ENCODE data around the gene RHBDL1.
A peak's percentile ranks its signal among the peaks of the same experiment; 100 is the strongest.

RHBDL1 gene

DNA sequence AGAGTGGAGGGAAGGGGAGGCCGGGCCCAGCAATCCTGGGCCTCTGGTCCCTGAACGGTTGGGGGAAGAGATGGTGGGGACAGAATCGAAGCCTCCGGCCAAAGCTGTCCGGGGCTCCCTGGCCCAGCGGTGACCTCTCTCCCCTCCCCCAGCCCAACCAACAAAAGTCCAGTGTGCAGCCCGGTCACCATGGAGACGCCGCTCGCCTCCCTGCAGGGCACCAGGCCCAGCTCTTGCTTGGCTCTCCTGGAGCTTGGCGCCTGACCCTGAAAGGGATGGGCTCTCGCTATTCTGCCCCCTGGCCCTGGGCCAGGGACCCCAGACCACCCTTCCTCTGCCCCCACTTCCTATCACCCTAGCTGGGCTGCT lies 40.7 kb downstream of the RHBDL1 start:
- Histone ChIP-seq H3K36me3 (ENCODE audit: control insufficient read depth, insufficient read depth, low read length) (no peaks in the 10 kb centered on the region; the same call in 1 of the 2 replicates), H3K4me3 (ENCODE audit: low read length) (no peak overlapping the region), H3K27me3 (ENCODE audit: control insufficient read depth, insufficient read depth, low read length) (peaks cover 2% of the 10 kb centered on the region; the same call in 1 of the 2 replicates), H3K27ac (ENCODE audit: low read length) (no peak overlapping the region), H3K9me3 (ENCODE audit: control insufficient read depth, insufficient read depth, low read length) (no peaks in the 10 kb centered on the region), H3K4me1 (ENCODE audit: control insufficient read depth, insufficient read depth, low read length) (peaks cover 11% of the 10 kb centered on the region)
- DNase-seq (ENCODE audit: low read depth, low spot score) = no peak
- no CpG with 5 or more reads among the region's 12 CpGs for WGBS (ENCODE audit: insufficient coverage, insufficient read length)

- no peak overlapping the region for H3K27ac ChIP-seq (ENCODE audit: low read length)
- WGBS (ENCODE audit: insufficient coverage, insufficient read length) = no CpG with 5 or more reads among the region's 29 CpGs
- H3K4me1 ChIP-seq (ENCODE audit: control insufficient read depth, insufficient read depth, low read length) = peaks cover 11% of the 10 kb centered on the region
- H3K4me3 ChIP-seq (ENCODE audit: low read length) = no peak overlapping the region
- no peak for DNase-seq (ENCODE audit: low read depth, low spot score)
- H3K9me3 ChIP-seq (ENCODE audit: control insufficient read depth, insufficient read depth, low read length) = no peaks in the 10 kb centered on the region
- H3K36me3 ChIP-seq (ENCODE audit: control insufficient read depth, insufficient read depth, low read length) = no peaks in the 10 kb centered on the region; the same call in 1 of the 2 replicates
- H3K27me3 ChIP-seq (ENCODE audit: control insufficient read depth, insufficient read depth, low read length) = peaks cover 2% of the 10 kb centered on the region; the same call in 1 of the 2 replicates
Observed at GRCh38 chr16:716768-717325, 41.4 kb downstream of the RHBDL1 start.

DNA sequence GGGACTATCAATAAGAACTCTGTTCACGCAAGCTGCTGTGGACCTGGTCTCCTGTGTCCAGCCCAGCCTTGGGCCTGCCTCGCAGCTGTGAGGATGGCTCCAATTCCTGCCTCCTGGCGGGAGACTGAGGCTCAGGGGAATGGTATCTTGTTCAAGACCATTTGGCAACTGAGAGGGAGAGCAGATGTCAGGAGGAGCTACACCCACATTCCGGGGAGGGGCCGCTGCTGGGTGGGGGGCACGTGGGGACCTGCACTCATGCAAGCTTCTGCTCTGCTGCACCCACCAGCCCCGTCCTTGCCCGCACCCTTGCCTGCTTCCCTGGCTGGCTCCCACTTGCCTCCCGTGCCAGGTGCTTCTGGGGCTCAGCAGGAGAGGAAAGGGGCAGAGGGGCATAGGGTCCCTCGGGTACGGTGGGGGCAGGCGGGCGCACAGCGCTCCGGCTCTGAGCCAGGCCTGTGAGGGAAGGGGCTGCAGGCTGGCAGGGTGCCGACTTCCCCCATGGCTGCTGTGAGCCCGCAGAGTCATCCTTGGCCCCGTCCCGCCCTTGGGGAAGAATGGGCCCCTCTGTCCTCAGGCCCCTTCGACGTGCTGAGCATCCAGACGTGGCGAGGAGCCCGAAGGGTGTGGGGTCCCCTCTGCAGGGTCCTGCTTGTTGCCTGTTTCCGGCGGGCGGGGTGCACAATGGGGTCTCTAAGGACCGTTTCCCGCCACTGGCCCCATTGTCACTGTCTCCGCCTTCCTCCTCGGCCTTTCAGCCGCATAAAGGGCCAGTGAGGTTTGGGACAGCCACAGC lies 42.2 kb downstream of the RHBDL1 start:
- H3K9me3 ChIP-seq (ENCODE audit: control insufficient read depth, insufficient read depth, low read length) = no peaks in the 10 kb centered on the region
- H3K4me3 ChIP-seq (ENCODE audit: low read length) = no peak overlapping the region
- no peaks in the 10 kb centered on the region; the same call in 1 of the 2 replicates for H3K36me3 ChIP-seq (ENCODE audit: control insufficient read depth, insufficient read depth, low read length)
- DNase-seq (ENCODE audit: low read depth, low spot score) = no peak
- peaks cover 2% of the 10 kb centered on the region; the same call in 1 of the 2 replicates for H3K27me3 ChIP-seq (ENCODE audit: control insufficient read depth, insufficient read depth, low read length)
- peaks cover 11% of the 10 kb centered on the region for H3K4me1 ChIP-seq (ENCODE audit: control insufficient read depth, insufficient read depth, low read length)
- WGBS (ENCODE audit: insufficient coverage, insufficient read length) = no CpG with 5 or more reads among the region's 32 CpGs
- H3K27ac ChIP-seq (ENCODE audit: low read length) = no peak overlapping the region

DNA sequence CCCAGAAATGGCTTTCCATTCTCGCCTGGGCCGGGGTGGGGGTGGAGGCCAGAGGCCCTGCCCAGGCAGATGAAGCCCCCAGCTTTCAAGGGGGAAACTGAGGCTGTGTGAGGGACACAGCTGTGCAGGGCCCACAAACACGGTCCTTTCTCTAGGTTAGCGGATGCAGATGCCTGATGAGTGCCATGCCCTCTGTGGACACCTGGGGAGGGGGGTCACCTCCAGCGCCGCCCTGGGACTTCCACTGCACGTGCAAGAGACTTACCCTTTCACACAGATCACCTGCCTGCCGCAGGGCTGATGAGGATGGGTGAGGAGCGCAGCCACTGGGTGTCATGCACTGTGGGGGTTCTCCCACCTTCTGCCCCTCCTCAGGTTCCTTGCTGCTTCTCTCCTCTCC lies 42.9 kb downstream of the RHBDL1 start:
- H3K4me3 ChIP-seq (ENCODE audit: low read length) = no peak overlapping the region
- no peak for DNase-seq (ENCODE audit: low read depth, low spot score)
- no CpG with 5 or more reads among the region's 9 CpGs for WGBS (ENCODE audit: insufficient coverage, insufficient read length)
- H3K9me3 ChIP-seq (ENCODE audit: control insufficient read depth, insufficient read depth, low read length) = no peaks in the 10 kb centered on the region
- H3K27me3 ChIP-seq (ENCODE audit: control insufficient read depth, insufficient read depth, low read length) = peaks cover 2% of the 10 kb centered on the region; the same call in 1 of the 2 replicates
- no peaks in the 10 kb centered on the region; the same call in 1 of the 2 replicates for H3K36me3 ChIP-seq (ENCODE audit: control insufficient read depth, insufficient read depth, low read length)
- H3K27ac ChIP-seq (ENCODE audit: low read length) = no peak overlapping the region
- H3K4me1 ChIP-seq (ENCODE audit: control insufficient read depth, insufficient read depth, low read length) = peaks cover 11% of the 10 kb centered on the region

GRCh38 chr16:718922-719321 lies 43.5 kb downstream of the RHBDL1 start:
- Histone ChIP-seq H3K4me3 (ENCODE audit: low read length) (no peak overlapping the region), H3K27ac (ENCODE audit: low read length) (no peak overlapping the region), H3K36me3 (ENCODE audit: control insufficient read depth, insufficient read depth, low read length) (no peaks in the 10 kb centered on the region; the same call in 1 of the 2 replicates), H3K4me1 (ENCODE audit: control insufficient read depth, insufficient read depth, low read length) (peaks cover 11% of the 10 kb centered on the region), H3K27me3 (ENCODE audit: control insufficient read depth, insufficient read depth, low read length) (peaks cover 2% of the 10 kb centered on the region; the same call in 1 of the 2 replicates), H3K9me3 (ENCODE audit: control insufficient read depth, insufficient read depth, low read length) (no peaks in the 10 kb centered on the region)
- DNase-seq (ENCODE audit: low read depth, low spot score) = no peak
- no CpG with 5 or more reads among the region's 6 CpGs for WGBS (ENCODE audit: insufficient coverage, insufficient read length)

- Histone ChIP-seq H3K4me1 (ENCODE audit: control insufficient read depth, insufficient read depth, low read length) (peaks cover 11% of the 10 kb centered on the region), H3K27me3 (ENCODE audit: control insufficient read depth, insufficient read depth, low read length) (peaks cover 2% of the 10 kb centered on the region; the same call in 1 of the 2 replicates), H3K4me3 (ENCODE audit: low read length) (peak overlapping the region; percentile 97; the same call in 1 of the 2 replicates), H3K27ac (ENCODE audit: low read length) (no peak overlapping the region), H3K9me3 (ENCODE audit: control insufficient read depth, insufficient read depth, low read length) (no peaks in the 10 kb centered on the region), H3K36me3 (ENCODE audit: control insufficient read depth, insufficient read depth, low read length) (no peaks in the 10 kb centered on the region; the same call in 1 of the 2 replicates)
- WGBS (ENCODE audit: insufficient coverage, insufficient read length) = no CpG with 5 or more reads among the region's 16 CpGs
- no peak for DNase-seq (ENCODE audit: low read depth, low spot score)
Observed at GRCh38 chr16:719815-720446, 44.5 kb downstream of the RHBDL1 start.

GRCh38 chr16:720447-720989 lies 45.0 kb downstream of the RHBDL1 start:
- no peak overlapping the region for H3K27ac ChIP-seq (ENCODE audit: low read length)
- H3K9me3 ChIP-seq (ENCODE audit: control insufficient read depth, insufficient read depth, low read length) = no peaks in the 10 kb centered on the region
- H3K27me3 ChIP-seq (ENCODE audit: control insufficient read depth, insufficient read depth, low read length) = peaks cover 2% of the 10 kb centered on the region; the same call in 1 of the 2 replicates
- WGBS (ENCODE audit: insufficient coverage, insufficient read length) = no CpG with 5 or more reads among the region's 38 CpGs
- peak overlapping the region; percentile 97 for H3K4me3 ChIP-seq (ENCODE audit: low read length)
- H3K36me3 ChIP-seq (ENCODE audit: control insufficient read depth, insufficient read depth, low read length) = no peaks in the 10 kb centered on the region; the same call in 1 of the 2 replicates
- DNase-seq (ENCODE audit: low read depth, low spot score) = no peak
- H3K4me1 ChIP-seq (ENCODE audit: control insufficient read depth, insufficient read depth, low read length) = peaks cover 11% of the 10 kb centered on the region

- Histone ChIP-seq H3K4me3 (ENCODE audit: low read length) (peak within 1 kb of the TSS; percentile 97), H3K27me3 (ENCODE audit: control insufficient read depth, insufficient read depth, low read length) (no peaks in the 10 kb centered on the region), H3K4me1 (ENCODE audit: control insufficient read depth, insufficient read depth, low read length) (peaks cover 7% of the 10 kb centered on the region; the same call in 1 of the 2 replicates), H3K9me3 (ENCODE audit: control insufficient read depth, insufficient read depth, low read length) (no peaks in the 10 kb centered on the region), H3K27ac (ENCODE audit: low read length) (no peak within 1 kb of the TSS), H3K36me3 (ENCODE audit: control insufficient read depth, insufficient read depth, low read length) (no peaks in the 10 kb centered on the region; the same call in 1 of the 2 replicates)
- no peak for DNase-seq (ENCODE audit: low read depth, low spot score)
- WGBS (ENCODE audit: insufficient coverage, insufficient read length) = no CpG with 5 or more reads among the region's 106 CpGs
Observed at GRCh38 chr16:720990-721764, 45.7 kb downstream of the RHBDL1 start, which contains the start of gene ANTKMT. ANTKMT (plus strand) TSS chr16:721146; CDS start chr16:721275, 129 bp downstream.

DNA sequence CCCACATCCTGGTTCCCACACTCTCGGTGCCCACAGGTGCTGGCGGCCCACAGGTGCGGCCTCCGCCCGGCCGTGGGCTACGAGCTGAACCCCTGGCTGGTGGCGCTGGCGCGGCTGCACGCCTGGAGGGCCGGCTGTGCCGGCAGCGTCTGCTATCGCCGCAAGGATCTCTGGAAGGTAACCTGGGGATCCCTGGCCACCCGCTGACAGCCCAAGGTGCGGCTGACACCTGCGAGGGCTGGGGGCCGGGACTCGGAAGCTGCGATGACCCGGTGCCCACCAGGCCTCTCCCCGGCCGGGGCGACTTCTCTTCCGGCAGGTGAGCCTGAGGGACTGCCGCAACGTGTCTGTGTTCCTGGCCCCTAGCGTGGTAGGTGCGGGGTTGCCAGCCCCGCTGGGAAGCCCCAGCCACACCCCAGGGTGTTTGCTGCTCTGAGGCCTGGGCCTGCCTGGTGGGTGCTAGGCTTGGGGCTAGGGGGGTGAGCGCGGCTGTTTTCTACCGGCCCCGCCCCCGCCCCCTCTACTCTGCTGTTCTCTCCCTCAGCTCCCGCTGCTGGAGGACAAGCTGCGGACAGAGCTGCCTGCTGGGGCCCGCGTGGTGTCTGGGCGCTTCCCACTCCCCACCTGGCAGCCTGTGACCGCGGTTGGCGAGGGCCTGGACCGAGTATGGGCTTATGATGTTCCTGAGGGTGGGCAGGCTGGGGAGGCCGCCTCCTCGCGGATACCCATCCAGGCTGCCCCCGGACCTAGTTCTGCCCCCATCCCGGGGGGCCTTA lies 46.5 kb downstream of the RHBDL1 start:
- H3K27me3 ChIP-seq (ENCODE audit: control insufficient read depth, insufficient read depth, low read length) = no peaks in the 10 kb centered on the region
- no peaks in the 10 kb centered on the region for H3K9me3 ChIP-seq (ENCODE audit: control insufficient read depth, insufficient read depth, low read length)
- no peak overlapping the region for H3K27ac ChIP-seq (ENCODE audit: low read length)
- H3K36me3 ChIP-seq (ENCODE audit: control insufficient read depth, insufficient read depth, low read length) = no peaks in the 10 kb centered on the region; the same call in 1 of the 2 replicates
- peaks cover 7% of the 10 kb centered on the region for H3K4me1 ChIP-seq (ENCODE audit: control insufficient read depth, insufficient read depth, low read length)
- no peak overlapping the region for H3K4me3 ChIP-seq (ENCODE audit: low read length)
- WGBS (ENCODE audit: insufficient coverage, insufficient read length) = no CpG with 5 or more reads among the region's 51 CpGs
- DNase-seq (ENCODE audit: low read depth, low spot score) = no peak
